Endometrial microvascular endothelial cells (primary cell): ENCODE data around the gene RUSF1. TPM values are rescaled to one million over a fixed set of nuclear protein-coding genes. Genes with fewer than 3 reads are reported as not detected.

Experiments used
- in situ Hi-C: cut with HindIII; loops from 2 replicates; pipeline ENCODE4 v1.10.0; 2017; ENCODE audit warnings: low sequenced_read_pairs, low pct_unique_long_range_greater_than_20kb; ENCODE audit errors: inconsistent ontology term
- total RNA-seq: library from RNA; depleted of rRNA; stranded (reverse); fragments of >200 nt; gene quantifications from one replicate; pipeline ENCODE4 v1.2.3, GENCODE V29; 2015; ENCODE audit errors: inconsistent ontology term

The RUSF1 gene
- total RNA-seq, 1 donor from 2014 or later, result 35.3 TPM

GRCh38 chr16:31474773-31475738, 33.1 kb downstream of the RUSF1 start:
- in situ Hi-C loops, result no loop called here

- in situ Hi-C loops, result no loop called here
Measured at GRCh38 chr16:31474173-31474714, 33.9 kb downstream of the RUSF1 start.

GRCh38 chr16:31473264-31473984, 34.8 kb downstream of the RUSF1 start:
- in situ Hi-C loops, result no loop called here

GRCh38 chr16:31472709-31473203, 35.4 kb downstream of the RUSF1 start:
- in situ Hi-C loops, result no loop called here

- in situ Hi-C loops, result no loop called here
Measured at GRCh38 chr16:31471875-31472708, 36.1 kb downstream of the RUSF1 start, which contains the start of gene TGFB1I1. Gene TGFB1I1, plus strand, starts transcription at chr16:31472152. Its CDS starts 37 bp downstream, at chr16:31472189.

- in situ Hi-C loops, result no loop called here
Measured at GRCh38 chr16:31471241-31471874, 36.8 kb downstream of the RUSF1 start.

- in situ Hi-C loops, result no loop called here
Measured at GRCh38 chr16:31470615-31471014, 37.6 kb downstream of the RUSF1 start.

- in situ Hi-C loops, result no loop called here
Measured at GRCh38 chr16:31467858-31468257, 40.3 kb downstream of the RUSF1 start.

- in situ Hi-C loops, result no loop called here
Measured at GRCh38 chr16:31467151-31467773, 40.9 kb downstream of the RUSF1 start.

GRCh38 chr16:31466381-31466841, 41.8 kb downstream of the RUSF1 start:
- in situ Hi-C loops, result no loop called here

- in situ Hi-C loops, result no loop called here
Measured at GRCh38 chr16:31465788-31466370, 42.3 kb downstream of the RUSF1 start.

- in situ Hi-C loops, result no loop called here
Measured at GRCh38 chr16:31464781-31465260, 43.4 kb downstream of the RUSF1 start.

GRCh38 chr16:31464348-31464769, 43.8 kb downstream of the RUSF1 start:
- in situ Hi-C loops, result no loop called here

- in situ Hi-C loops, result no loop called here
Measured at GRCh38 chr16:31461921-31462804, 46.0 kb downstream of the RUSF1 start.

GRCh38 chr16:31461201-31461920, 46.8 kb downstream of the RUSF1 start:
- in situ Hi-C loops, result no loop called here

- in situ Hi-C loops, result no loop called here
Measured at GRCh38 chr16:31460582-31461002, 47.6 kb downstream of the RUSF1 start.
